ENCODE results near the gene RNASEH2A.

- TF ChIP-seq EZH2phosphoT487 (IDR thresholded peaks at IDR 0.05; ENCODE audit: borderline replicate concordance, low read length) (no peak), CTCF (conservative IDR thresholded peaks at IDR 0.05; ENCODE audit: low read depth, low read length) (no peak)
These were observed 28.8 kb downstream of the RNASEH2A start for GRCh38 chr19:12834976-12835757.
